ENCODE results near the gene WDR88. TPM values are rescaled to one million over a fixed set of nuclear protein-coding genes. Genes with fewer than 3 reads are reported as not detected.
"Not testable (repeated sequence)": the region's sequence is repeated elsewhere in the genome, so short reads cannot be mapped to it uniquely, and the experiment has no call there.

Gene WDR88
- total RNA-seq, 1 experiment from 2014 or later = not detected

GRCh38 chr19:33204136-33204973, 72.4 kb downstream of the WDR88 start:
- in situ Hi-C loops (cut with HindIII; ENCODE audit: low pct_unique_long_range_greater_than_20kb, low sequenced_read_pairs) = no loop called here
- DNase-seq (ENCODE audit: low read depth) = no peak

- in situ Hi-C loops (cut with HindIII; ENCODE audit: low pct_unique_long_range_greater_than_20kb, low sequenced_read_pairs) = no loop called here
Measured at GRCh38 chr19:33205110-33205509, 73.2 kb downstream of the WDR88 start.

GRCh38 chr19:33205531-33206260, 73.8 kb downstream of the WDR88 start:
- in situ Hi-C loops (cut with HindIII; ENCODE audit: low pct_unique_long_range_greater_than_20kb, low sequenced_read_pairs) = no loop called here
- DNase-seq (ENCODE audit: low read depth) = no peak

More at GRCh38 chr19:33205110-33205509, 73.2 kb downstream of the WDR88 start:
- DNase-seq (ENCODE audit: low read depth) = no peak

GRCh38 chr19:33206261-33207039, 74.5 kb downstream of the WDR88 start:
- DNase-seq (ENCODE audit: low read depth) = no peak
- in situ Hi-C loops (cut with HindIII; ENCODE audit: low pct_unique_long_range_greater_than_20kb, low sequenced_read_pairs) = no loop called here

- in situ Hi-C loops (cut with HindIII; ENCODE audit: low pct_unique_long_range_greater_than_20kb, low sequenced_read_pairs) = no loop called here
- DNase-seq (ENCODE audit: low read depth) = no peak
Measured at GRCh38 chr19:33207040-33207620, 75.2 kb downstream of the WDR88 start.

- DNase-seq (ENCODE audit: low read depth) = no peak
- in situ Hi-C loops (cut with HindIII; ENCODE audit: low pct_unique_long_range_greater_than_20kb, low sequenced_read_pairs) = no loop called here
Measured at GRCh38 chr19:33207903-33208302, 76.0 kb downstream of the WDR88 start.

GRCh38 chr19:33208371-33208895, 76.5 kb downstream of the WDR88 start:
- DNase-seq (ENCODE audit: low read depth) = no peak
- in situ Hi-C loops (cut with HindIII; ENCODE audit: low pct_unique_long_range_greater_than_20kb, low sequenced_read_pairs) = no loop called here

- in situ Hi-C loops (cut with HindIII; ENCODE audit: low pct_unique_long_range_greater_than_20kb, low sequenced_read_pairs) = no loop called here
- no peak for DNase-seq (ENCODE audit: low read depth)
Measured at GRCh38 chr19:33208904-33209849, 77.3 kb downstream of the WDR88 start.

- in situ Hi-C loops (cut with HindIII; ENCODE audit: low pct_unique_long_range_greater_than_20kb, low sequenced_read_pairs); DNase-seq (ENCODE audit: low read depth): not testable (repeated sequence)
Measured at GRCh38 chr19:33209850-33210230, 77.9 kb downstream of the WDR88 start.

GRCh38 chr19:33210266-33210940, 78.5 kb downstream of the WDR88 start:
- in situ Hi-C loops (cut with HindIII; ENCODE audit: low pct_unique_long_range_greater_than_20kb, low sequenced_read_pairs) = no loop called here
- DNase-seq (ENCODE audit: low read depth) = no peak

- DNase-seq (ENCODE audit: low read depth) = no peak
- in situ Hi-C loops (cut with HindIII; ENCODE audit: low pct_unique_long_range_greater_than_20kb, low sequenced_read_pairs) = no loop called here
Measured at GRCh38 chr19:33211794-33212435, 80.0 kb downstream of the WDR88 start.

GRCh38 chr19:33212436-33213172, 80.7 kb downstream of the WDR88 start:
- in situ Hi-C loops (cut with HindIII; ENCODE audit: low pct_unique_long_range_greater_than_20kb, low sequenced_read_pairs) = no loop called here
- DNase-seq (ENCODE audit: low read depth) = no peak

- DNase-seq (ENCODE audit: low read depth) = no peak
- in situ Hi-C loops (cut with HindIII; ENCODE audit: low pct_unique_long_range_greater_than_20kb, low sequenced_read_pairs) = no loop called here
Measured at GRCh38 chr19:33214596-33214995, 82.7 kb downstream of the WDR88 start.

GRCh38 chr19:33215438-33216197, 83.7 kb downstream of the WDR88 start:
- DNase-seq (ENCODE audit: low read depth) = no peak
- in situ Hi-C loops (cut with HindIII; ENCODE audit: low pct_unique_long_range_greater_than_20kb, low sequenced_read_pairs) = no loop called here

- in situ Hi-C loops (cut with HindIII; ENCODE audit: low pct_unique_long_range_greater_than_20kb, low sequenced_read_pairs) = no loop called here
- no peak for DNase-seq (ENCODE audit: low read depth)
Measured at GRCh38 chr19:33216198-33216830, 84.4 kb downstream of the WDR88 start.
